IPS-18c (cell line): ENCODE results near the gene ANGPT4.

Source experiments
- H3K4me3 ChIP-seq: 2 replicates; pipeline ENCODE4 v1.7.0; 2013; ENCODE audit warnings: low read depth, mild to moderate bottlenecking, low read length, moderate library complexity; ENCODE audit not compliant: insufficient read depth
- H3K9me3 ChIP-seq: one replicate; pipeline ENCODE4 v1.6.1; 2013; ENCODE audit warnings: mild to moderate bottlenecking, low read length, moderate library complexity; ENCODE audit not compliant: control insufficient read depth, insufficient read depth

Gene ANGPT4, protein sequence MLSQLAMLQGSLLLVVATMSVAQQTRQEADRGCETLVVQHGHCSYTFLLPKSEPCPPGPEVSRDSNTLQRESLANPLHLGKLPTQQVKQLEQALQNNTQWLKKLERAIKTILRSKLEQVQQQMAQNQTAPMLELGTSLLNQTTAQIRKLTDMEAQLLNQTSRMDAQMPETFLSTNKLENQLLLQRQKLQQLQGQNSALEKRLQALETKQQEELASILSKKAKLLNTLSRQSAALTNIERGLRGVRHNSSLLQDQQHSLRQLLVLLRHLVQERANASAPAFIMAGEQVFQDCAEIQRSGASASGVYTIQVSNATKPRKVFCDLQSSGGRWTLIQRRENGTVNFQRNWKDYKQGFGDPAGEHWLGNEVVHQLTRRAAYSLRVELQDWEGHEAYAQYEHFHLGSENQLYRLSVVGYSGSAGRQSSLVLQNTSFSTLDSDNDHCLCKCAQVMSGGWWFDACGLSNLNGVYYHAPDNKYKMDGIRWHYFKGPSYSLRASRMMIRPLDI

DNA sequence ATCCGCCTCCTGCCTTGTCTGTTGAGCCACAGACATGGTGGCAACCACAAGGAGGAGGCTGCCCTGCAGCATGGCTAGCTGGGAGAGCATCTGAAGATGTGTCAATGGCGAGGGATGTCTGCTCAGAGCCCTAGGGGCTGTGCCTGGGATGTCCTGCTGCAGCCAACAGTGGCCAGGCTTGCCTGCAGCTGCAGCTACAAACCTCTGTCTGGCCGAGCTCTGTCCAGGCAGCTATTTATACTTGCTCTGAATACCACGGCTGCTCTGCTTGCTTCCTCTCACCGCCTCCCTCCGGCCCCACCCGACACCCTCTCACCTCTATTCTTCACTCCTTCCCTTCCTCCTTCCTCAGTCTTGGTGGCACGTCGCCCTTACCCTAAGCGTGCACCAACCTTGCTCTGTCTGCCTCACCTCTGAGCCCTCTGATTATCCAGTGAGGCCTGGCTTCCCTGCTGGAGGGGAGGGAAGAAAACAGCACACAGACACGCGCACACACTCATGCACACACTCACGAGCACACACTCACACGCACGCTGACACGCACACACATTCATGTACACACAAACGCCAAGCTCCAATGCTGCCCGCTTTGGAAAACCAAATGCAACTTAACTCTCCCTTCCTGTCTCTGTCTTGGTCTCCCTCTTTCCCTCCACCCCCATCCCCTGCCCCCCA, at the start of gene ANGPT4:
TSS of gene ANGPT4 (minus strand) at position 210 of the 675 bp plus-strand sequence. CDS start at position 90, 120 bp downstream.
- peak within 1 kb of the TSS; percentile 3; the same call in 1 of the 2 replicates for H3K4me3 ChIP-seq
- no peaks in the 10 kb centered on the region for H3K9me3 ChIP-seq

DNA sequence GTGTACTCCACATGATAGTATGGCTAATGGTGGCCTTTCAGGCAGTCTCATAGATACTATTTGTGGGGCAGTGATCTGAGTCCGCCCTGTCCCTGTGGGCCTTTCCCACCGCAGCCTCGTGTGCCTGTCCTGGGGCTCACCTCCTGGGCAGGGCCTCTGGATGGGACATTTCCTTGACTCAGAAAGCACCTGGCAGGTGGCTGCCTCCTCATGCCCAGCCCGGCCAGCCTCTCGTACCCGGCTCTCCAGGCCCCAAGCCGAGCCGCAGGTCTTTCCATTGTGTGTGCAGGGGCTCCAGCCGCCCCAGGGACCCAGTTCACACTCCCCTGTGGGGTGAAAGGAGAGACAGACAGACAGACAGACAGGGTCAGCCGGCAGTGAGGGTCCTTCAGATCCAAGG, 47.7 kb upstream of the ANGPT4 start:
- Histone ChIP-seq H3K9me3 (no peaks in the 10 kb centered on the region), H3K4me3 (no peak overlapping the region)

GRCh38 chr20:962683-963082, 46.5 kb upstream of the ANGPT4 start:
- no peaks in the 10 kb centered on the region for H3K9me3 ChIP-seq
- no peak overlapping the region; the same call in 1 of the 2 replicates for H3K4me3 ChIP-seq

- H3K9me3 ChIP-seq = no peaks in the 10 kb centered on the region
- H3K4me3 ChIP-seq = no peak overlapping the region
Measured at GRCh38 chr20:962223-962622, 46.1 kb upstream of the ANGPT4 start.

GRCh38 chr20:961768-962167, 45.6 kb upstream of the ANGPT4 start:
- Histone ChIP-seq H3K4me3 (no peak overlapping the region), H3K9me3 (no peaks in the 10 kb centered on the region)

DNA sequence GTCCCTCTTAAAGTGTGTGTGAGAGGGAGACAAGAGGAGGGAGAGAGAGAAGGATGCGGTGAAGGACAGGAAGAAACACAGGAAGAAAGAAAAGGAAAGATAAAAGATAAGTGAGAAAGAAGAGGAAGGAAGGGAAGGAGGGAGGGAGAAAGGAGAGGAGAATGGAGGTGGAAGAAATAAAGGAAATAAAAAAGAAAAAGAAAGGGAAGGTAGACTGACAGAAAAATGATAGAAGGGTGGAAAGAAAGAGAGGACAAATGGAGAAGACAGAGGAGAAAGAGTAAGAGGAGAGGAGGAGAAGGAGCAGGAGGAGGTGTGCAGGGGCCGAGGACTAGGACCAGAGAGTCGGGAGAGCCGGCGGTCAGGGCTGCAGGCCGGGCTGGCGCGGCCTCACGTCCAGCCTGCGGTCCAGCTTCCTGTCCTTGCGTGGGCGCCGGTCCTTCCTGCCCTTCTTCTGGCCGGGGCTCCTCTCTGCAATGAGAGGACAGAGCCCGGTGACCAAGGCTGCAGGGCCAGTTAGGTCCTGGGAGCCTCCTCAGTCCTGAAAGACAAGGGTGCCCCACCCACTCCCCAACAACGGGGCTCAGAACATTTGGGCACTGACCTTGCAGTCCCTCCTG, 44.0 kb upstream of the ANGPT4 start:
- no peak overlapping the region for H3K4me3 ChIP-seq
- no peaks in the 10 kb centered on the region for H3K9me3 ChIP-seq

DNA sequence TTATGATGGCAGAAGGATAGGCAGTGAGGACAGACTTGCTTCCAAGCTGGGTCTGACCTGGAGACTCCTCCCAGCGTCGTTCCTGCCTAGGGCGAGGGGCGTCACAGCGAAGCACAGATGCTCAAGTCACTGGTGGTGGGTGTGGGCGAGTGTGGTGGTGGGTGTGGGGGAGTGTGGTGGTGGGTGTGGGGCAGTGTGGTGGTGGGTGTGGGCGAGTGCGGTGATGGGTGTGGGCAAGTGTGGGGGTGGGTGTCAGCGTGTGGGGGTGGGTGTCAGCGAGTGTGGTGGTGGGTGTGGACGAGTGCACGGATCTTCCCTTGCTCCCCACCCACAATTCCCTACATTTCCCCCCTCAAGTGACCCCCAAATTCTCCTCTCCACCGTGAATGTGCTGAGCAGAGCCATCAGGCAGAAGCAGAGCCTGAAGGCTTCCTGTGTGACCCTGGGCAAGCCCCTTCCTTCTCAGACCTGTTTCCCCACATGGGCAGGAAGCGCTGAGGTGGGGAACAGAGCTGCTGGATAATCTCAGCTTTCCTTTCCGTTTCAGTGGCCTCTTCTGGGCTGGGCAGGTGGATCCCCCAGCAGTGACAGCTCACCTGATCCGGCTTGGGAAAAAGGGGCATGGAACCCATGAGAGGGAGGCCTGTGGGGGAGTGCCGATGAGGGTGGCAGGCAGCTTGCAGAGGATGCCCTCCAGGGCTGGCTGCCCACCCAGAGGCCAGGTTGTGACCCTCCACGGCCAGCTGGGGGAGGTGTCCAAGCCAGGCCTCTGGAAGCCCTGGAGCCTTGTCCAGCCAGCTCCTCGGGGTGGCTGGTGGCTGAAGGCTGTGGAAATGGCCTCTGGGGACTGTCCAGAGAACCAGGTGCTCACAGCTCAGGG, 43.0 kb upstream of the ANGPT4 start:
- no peak overlapping the region for H3K4me3 ChIP-seq

DNA sequence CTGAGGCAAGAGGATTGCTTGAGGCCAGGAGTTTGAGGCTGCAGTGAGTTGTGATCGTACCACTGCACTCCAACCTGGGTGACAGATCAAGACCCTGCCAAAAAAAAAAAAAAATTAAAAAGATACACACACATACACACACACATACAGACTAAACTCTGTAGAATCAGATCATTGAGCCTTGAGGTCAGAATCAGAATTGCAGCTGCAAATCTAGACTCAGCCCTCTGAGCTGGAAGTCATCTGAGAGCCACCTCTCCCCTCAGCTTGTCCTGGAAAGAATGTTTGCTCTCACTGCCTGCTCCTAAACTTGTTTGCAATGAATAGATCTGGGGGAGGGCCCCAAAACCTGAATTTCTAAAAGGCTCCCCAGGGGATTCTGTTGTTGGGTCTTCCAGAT, 41.4 kb upstream of the ANGPT4 start:
- H3K9me3 ChIP-seq = no peaks in the 10 kb centered on the region

More for the DNA sequence above, 43.0 kb upstream of the ANGPT4 start:
- H3K9me3 ChIP-seq = no peaks in the 10 kb centered on the region

GRCh38 chr20:956330-956951, 40.3 kb upstream of the ANGPT4 start:
- H3K9me3 ChIP-seq = no peaks in the 10 kb centered on the region
- no peak overlapping the region for H3K4me3 ChIP-seq

More for the DNA sequence above, 41.4 kb upstream of the ANGPT4 start:
- no peak overlapping the region for H3K4me3 ChIP-seq

- Histone ChIP-seq H3K9me3 (no peaks in the 10 kb centered on the region), H3K4me3 (no peak overlapping the region)
Measured at GRCh38 chr20:955656-956055, 39.5 kb upstream of the ANGPT4 start.

GRCh38 chr20:955111-955510, 39.0 kb upstream of the ANGPT4 start:
- H3K4me3 ChIP-seq = no peak overlapping the region
- H3K9me3 ChIP-seq = no peaks in the 10 kb centered on the region

- no peaks in the 10 kb centered on the region for H3K9me3 ChIP-seq
- no peak overlapping the region for H3K4me3 ChIP-seq
Measured at GRCh38 chr20:953742-954141, 37.6 kb upstream of the ANGPT4 start.

GRCh38 chr20:952196-952795, 36.2 kb upstream of the ANGPT4 start:
- Histone ChIP-seq H3K4me3 (no peak overlapping the region), H3K9me3 (no peaks in the 10 kb centered on the region)

DNA sequence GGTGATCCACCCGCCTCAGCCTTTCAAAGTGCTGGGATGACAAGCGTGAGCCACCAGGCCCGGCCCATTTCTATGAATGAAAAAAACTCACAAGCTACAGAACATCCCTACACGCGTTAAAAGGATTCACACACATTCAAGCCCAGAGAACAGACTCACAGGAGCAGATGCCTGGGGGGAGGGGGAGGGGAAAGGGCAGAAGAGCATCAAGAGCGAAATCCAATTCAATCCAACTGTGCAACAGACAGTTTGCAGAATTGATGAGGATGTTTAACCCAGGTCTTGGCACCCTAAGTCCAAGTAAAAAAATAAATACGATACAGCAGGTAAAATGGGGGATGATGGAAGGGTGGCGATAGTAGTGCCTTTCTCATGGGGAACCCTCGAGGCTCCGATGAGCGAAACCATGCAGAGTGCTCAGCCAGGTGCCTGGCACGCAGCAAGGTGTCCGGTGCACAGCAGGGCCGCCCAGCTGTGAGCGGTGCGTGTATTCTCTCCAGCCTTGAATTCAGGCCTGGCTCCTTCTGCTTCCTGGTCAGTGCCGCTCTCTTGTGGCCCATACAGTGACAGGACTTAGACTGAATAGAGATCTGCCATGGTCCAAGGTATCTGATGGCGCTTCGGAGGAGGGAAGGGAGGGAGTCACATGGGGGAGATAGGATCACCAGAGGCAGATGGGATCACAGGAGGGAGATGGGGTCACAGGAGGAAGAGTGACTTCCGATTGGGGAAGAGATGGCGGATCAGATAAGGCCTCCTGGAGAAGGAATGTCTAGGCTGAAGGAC, 35.4 kb upstream of the ANGPT4 start:
- Histone ChIP-seq H3K9me3 (no peaks in the 10 kb centered on the region), H3K4me3 (no peak overlapping the region)

GRCh38 chr20:949717-950116, 33.6 kb upstream of the ANGPT4 start:
- H3K4me3 ChIP-seq = no peak overlapping the region
- no peaks in the 10 kb centered on the region for H3K9me3 ChIP-seq

DNA sequence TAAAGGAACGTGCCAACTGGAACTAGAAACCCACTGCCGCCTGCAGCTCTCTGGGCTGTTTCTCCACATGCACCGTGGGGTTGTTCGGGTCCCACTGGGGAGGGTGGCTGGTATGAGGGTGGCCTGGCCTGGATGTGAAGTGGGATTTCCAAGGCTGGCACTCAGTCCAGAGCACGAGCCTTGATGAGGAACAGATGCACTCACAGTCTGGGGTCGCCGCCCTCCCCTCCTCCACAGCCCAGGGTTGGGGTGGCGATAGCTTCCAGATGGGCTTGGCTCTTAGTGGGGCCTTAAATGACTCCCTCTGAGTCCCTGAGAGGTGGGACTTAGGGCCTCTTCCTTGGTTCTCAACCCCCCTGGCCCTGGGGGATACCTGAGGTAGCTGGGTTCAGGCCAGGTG, 30.7 kb upstream of the ANGPT4 start:
- H3K9me3 ChIP-seq = no peaks in the 10 kb centered on the region
- no peak overlapping the region for H3K4me3 ChIP-seq
